HEK293 (cell line): ENCODE results near the gene FAM98C.

Source experiments
- GLIS1 ChIP-seq: fragments of 450-650 bp; formaldehyde crosslinking; IDR thresholded peaks from 2 replicates; pipeline ENCODE4 v1.5.1; 2016; ENCODE audit warnings: missing biosample characterization, missing genetic modification characterization
- IKZF3 ChIP-seq: fragments of 450-650 bp; IDR thresholded peaks from 2 replicates; pipeline ENCODE4 v1.5.0; 2018; ENCODE audit warnings: missing biosample characterization, mild to moderate bottlenecking, missing genetic modification characterization, moderate library complexity
- KLF16 ChIP-seq: fragments of 450-650 bp; formaldehyde crosslinking; IDR thresholded peaks from 2 replicates; pipeline ENCODE4 v1.5.1; 2017; ENCODE audit warnings: missing biosample characterization, missing genetic modification characterization
- PBX3 ChIP-seq: sonication (generic); formaldehyde crosslinking; IDR thresholded peaks from 2 replicates; pipeline ENCODE4 v1.8.1; 2022; ENCODE audit warnings: mild to moderate bottlenecking, moderate library complexity, missing genetic modification reagents
- PRDM2 ChIP-seq: fragments of 450-650 bp; formaldehyde crosslinking; IDR thresholded peaks from 2 replicates; pipeline ENCODE4 v1.5.1; 2016; ENCODE audit warnings: missing biosample characterization, missing genetic modification characterization, borderline replicate concordance
- ZBTB6 ChIP-seq: fragments of 450-650 bp; formaldehyde crosslinking; IDR thresholded peaks from 2 replicates; pipeline ENCODE4 v1.5.1; 2017; ENCODE audit warnings: missing biosample characterization, missing genetic modification characterization
- ZFP69B ChIP-seq: fragments of 450-650 bp; formaldehyde crosslinking; IDR thresholded peaks from 2 replicates; pipeline ENCODE4 v1.5.1; 2016; ENCODE audit warnings: missing biosample characterization, missing genetic modification characterization
- ZNF112 ChIP-seq: fragments of 450-650 bp; formaldehyde crosslinking; IDR thresholded peaks from 2 replicates; pipeline ENCODE4 v1.5.0; 2017; ENCODE audit warnings: missing biosample characterization, missing genetic modification characterization
- ZNF121 ChIP-seq: fragments of 450-650 bp; formaldehyde crosslinking; IDR thresholded peaks from 2 replicates; pipeline ENCODE4 v1.5.1; 2016; ENCODE audit warnings: missing biosample characterization, missing genetic modification characterization
- ZNF133 ChIP-seq: fragments of 450-650 bp; formaldehyde crosslinking; IDR thresholded peaks from 2 replicates; pipeline ENCODE4 v1.5.1; 2016; ENCODE audit warnings: missing biosample characterization, missing genetic modification characterization
- ZNF169 ChIP-seq: fragments of 450-650 bp; formaldehyde crosslinking; IDR thresholded peaks from 2 replicates; pipeline ENCODE4 v1.5.1; 2016; ENCODE audit warnings: missing biosample characterization, missing genetic modification characterization
- ZNF174 ChIP-seq: fragments of 450-650 bp; formaldehyde crosslinking; IDR thresholded peaks from 2 replicates; pipeline ENCODE4 v1.5.0; 2017; ENCODE audit warnings: missing biosample characterization, mild to moderate bottlenecking, missing genetic modification characterization
- ZNF175 ChIP-seq: fragments of 450-650 bp; formaldehyde crosslinking; IDR thresholded peaks from 2 replicates; pipeline ENCODE4 v1.5.1; 2016; ENCODE audit warnings: missing biosample characterization, missing genetic modification characterization
- ZNF18 ChIP-seq: fragments of 450-650 bp; formaldehyde crosslinking; IDR thresholded peaks from 2 replicates; pipeline ENCODE4 v1.5.1; 2016; ENCODE audit warnings: missing biosample characterization, missing genetic modification characterization
- ZNF280C ChIP-seq: fragments of 450-650 bp; formaldehyde crosslinking; IDR thresholded peaks from 2 replicates; pipeline ENCODE4 v1.5.1; 2016; ENCODE audit warnings: missing biosample characterization, missing genetic modification characterization
- ZNF311 ChIP-seq: fragments of 450-650 bp; formaldehyde crosslinking; IDR thresholded peaks from 2 replicates; pipeline ENCODE4 v1.5.1; 2017; ENCODE audit warnings: missing biosample characterization, missing genetic modification characterization, borderline replicate concordance
- ZNF335 ChIP-seq: fragments of 450-650 bp; formaldehyde crosslinking; conservative IDR thresholded peaks from 2 replicates; pipeline ENCODE4 v1.5.1; 2016; ENCODE audit warnings: missing biosample characterization, missing genetic modification characterization
- ZNF398 ChIP-seq: fragments of 450-650 bp; formaldehyde crosslinking; IDR thresholded peaks from 2 replicates; pipeline ENCODE4 v1.5.1; 2017; ENCODE audit warnings: missing biosample characterization, missing genetic modification characterization
- ZNF747 ChIP-seq: fragments of 450-650 bp; formaldehyde crosslinking; IDR thresholded peaks from 2 replicates; pipeline ENCODE4 v1.5.1; 2016; ENCODE audit warnings: missing biosample characterization, missing genetic modification characterization
- TF ChIP-seq, protein P1 (sequence below): fragments of 450-650 bp; formaldehyde crosslinking; IDR thresholded peaks from 2 replicates; pipeline ENCODE4 v1.5.1; 2017; ENCODE audit warnings: missing biosample characterization, missing genetic modification characterization
- TF ChIP-seq, protein P2 (sequence below): fragments of 450-650 bp; formaldehyde crosslinking; IDR thresholded peaks from 2 replicates; pipeline ENCODE4 v1.5.1; 2017; ENCODE audit warnings: missing biosample characterization, mild to moderate bottlenecking, missing genetic modification characterization, moderate library complexity

FAM98C gene

DNA sequence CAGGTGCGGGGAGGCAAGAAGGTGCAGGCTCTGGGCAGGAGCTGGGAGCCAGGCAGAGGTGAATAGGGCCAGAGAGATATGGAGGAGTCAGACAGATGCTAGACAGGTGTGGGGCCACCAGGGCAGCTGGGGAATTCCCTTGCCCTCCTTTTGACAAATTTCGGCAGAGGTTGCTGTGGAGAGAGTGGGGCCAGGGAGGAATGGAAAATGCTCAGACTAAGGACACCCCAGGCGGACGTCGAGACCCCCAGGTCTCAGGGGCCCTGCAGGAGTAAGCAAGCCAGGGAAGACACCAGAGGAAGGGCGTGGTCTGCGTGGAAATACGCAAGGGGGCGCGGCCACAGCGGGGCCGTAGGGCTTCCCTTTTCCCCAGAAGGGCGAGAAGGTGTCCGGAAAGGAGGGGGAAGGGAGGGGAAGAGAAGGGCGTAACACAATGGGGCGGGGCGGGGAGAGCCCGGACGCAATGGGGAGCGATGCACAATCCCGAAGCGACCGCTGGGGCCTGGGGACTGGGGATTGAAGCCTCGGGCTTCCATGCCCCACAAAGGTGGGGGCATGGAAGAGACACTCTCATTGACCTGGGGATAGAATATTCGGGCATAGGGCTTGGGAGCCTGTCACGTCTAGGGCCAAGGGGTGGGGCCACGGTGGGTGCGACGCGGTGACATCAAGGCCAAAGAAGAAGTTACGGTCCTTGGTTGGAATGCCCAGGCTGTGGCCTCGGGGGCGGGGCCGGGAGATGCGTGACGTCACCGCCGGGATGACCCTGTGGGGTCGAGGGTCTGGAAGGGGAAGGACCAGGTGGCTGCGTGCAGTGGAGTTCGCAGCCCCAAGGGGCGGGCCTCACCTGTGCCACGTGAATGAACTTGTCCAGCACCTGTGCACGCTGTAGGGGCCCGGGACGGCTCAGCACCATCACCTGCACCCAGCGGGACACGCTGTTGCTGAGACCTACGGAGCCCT is 14.9 kb downstream of the FAM98C start (continued):
- TF ChIP-seq, protein P1, sequence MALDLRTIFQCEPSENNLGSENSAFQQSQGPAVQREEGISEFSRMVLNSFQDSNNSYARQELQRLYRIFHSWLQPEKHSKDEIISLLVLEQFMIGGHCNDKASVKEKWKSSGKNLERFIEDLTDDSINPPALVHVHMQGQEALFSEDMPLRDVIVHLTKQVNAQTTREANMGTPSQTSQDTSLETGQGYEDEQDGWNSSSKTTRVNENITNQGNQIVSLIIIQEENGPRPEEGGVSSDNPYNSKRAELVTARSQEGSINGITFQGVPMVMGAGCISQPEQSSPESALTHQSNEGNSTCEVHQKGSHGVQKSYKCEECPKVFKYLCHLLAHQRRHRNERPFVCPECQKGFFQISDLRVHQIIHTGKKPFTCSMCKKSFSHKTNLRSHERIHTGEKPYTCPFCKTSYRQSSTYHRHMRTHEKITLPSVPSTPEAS (tag by site-specific recombination) = peak; percentile 7; the same call in 1 of the 2 replicates
- TF ChIP-seq IKZF3 (tag by site-specific recombination) (peak; percentile 67), ZNF18 (tag by site-specific recombination) (no peak), ZFP69B (tag by site-specific recombination) (no peak), ZNF169 (tag by site-specific recombination) (0 out of 2 replicates have a peak, but pooled peaks have one; percentile 61), GLIS1 (tag by site-specific recombination) (peak; percentile 59), ZNF311 (tag by site-specific recombination) (no peak), PRDM2 (tag by site-specific recombination) (peak; percentile 88; the same call in 1 of the 2 replicates), ZNF112 (tag by site-specific recombination) (no peak), ZNF398 (tag by site-specific recombination) (peak; percentile 95), ZNF747 (tag by site-specific recombination) (no peak), ZNF335 (peak; percentile 88), ZNF174 (tag by site-specific recombination) (no peak), ZNF121 (tag by site-specific recombination) (no peak), ZNF133 (tag by site-specific recombination) (no peak), PBX3 (CRISPR knock-in tag) (no peak), ZBTB6 (tag by site-specific recombination) (no peak), ZNF175 (tag by site-specific recombination) (no peak), ZNF280C (tag by site-specific recombination) (no peak), KLF16 (peak; percentile 76; the same call in 1 of the 2 replicates)
- TF ChIP-seq, protein P2, sequence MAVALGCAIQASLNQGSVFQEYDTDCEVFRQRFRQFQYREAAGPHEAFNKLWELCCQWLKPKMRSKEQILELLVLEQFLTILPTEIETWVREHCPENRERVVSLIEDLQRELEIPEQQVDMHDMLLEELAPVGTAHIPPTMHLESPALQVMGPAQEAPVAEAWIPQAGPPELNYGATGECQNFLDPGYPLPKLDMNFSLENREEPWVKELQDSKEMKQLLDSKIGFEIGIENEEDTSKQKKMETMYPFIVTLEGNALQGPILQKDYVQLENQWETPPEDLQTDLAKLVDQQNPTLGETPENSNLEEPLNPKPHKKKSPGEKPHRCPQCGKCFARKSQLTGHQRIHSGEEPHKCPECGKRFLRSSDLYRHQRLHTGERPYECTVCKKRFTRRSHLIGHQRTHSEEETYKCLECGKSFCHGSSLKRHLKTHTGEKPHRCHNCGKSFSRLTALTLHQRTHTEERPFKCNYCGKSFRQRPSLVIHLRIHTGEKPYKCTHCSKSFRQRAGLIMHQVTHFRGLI (tag by site-specific recombination) = peak; percentile 74
